ENCODE data around the gene FXYD3. TPM values are rescaled to one million over a fixed set of nuclear protein-coding genes. Genes with fewer than 3 reads are reported as not detected.

FXYD3 gene
- total RNA-seq, 1 experiment from 2014 or later: 17.4 TPM

DNA sequence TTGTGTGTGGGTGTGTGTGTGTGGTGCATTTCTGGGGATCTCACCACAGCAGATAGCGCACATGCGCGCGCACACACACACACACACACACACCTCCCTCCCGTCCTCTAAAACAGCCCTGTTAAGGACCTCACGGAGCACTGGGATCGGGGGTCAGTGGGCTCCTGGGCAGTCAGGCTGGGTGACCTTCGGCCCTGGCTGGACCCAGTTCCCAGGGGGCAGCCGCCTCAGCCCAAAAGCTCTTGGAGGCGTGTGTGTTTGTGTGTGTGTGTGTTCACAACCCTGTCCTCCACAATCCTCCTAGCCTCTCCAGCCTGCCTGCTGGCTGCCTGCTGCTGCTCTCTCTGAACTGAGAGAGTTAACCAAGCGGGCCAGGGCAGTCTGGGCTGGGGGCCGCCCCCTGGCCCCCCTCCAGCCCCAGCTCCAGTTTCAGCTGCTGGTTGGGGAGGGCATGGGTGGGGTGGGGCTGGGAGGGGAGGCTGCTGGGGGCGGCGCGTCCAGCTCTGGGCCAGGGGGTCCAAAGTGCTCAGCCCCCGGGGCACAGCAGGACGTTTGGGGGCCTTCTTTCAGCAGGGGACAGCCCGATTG lies 22.8 kb downstream of the FXYD3 start, which contains the start of gene FXYD1:
Gene FXYD1, plus strand, starts transcription at position 520 of the 588 bp plus-strand sequence. CDS start 1,256 bp downstream, outside the sequence.
- H3K4me2 ChIP-seq (ENCODE audit: low read length): no peak within 1 kb of the TSS
- peaks cover 16 to 22% of the 10 kb centered on the region in 2 experiments for H3K4me1 ChIP-seq (ENCODE audit: control insufficient read depth in 1 of 2, insufficient read depth in 2 of 2, low read length in 2 of 2)
- no peaks in the 10 kb centered on the region for H3K79me2 ChIP-seq (ENCODE audit: insufficient read depth, low read length)
- no peaks in the 10 kb centered on the region for H3K9me2 ChIP-seq (ENCODE audit: insufficient read depth)
- H3K27ac ChIP-seq (ENCODE audit: low read depth, low read length): no peak within 1 kb of the TSS; the same call in 1 of the 2 replicates
- no peaks in the 10 kb centered on the region for H4K20me1 ChIP-seq (ENCODE audit: insufficient read depth)
- intact Hi-C loops (cut with micrococcal nuclease): loop anchor here (10.0 kb wide), 1 partner anchor 164 kb away; no protein-coding TSS in a partner anchor
- H3K4me3 ChIP-seq (replicated peaks in 1 of 2; ENCODE audit: low read depth in 1 of 2, low read length in 2 of 2): no peak within 1 kb of the TSS
- no peaks in the 10 kb centered on the region for H3K9me3 ChIP-seq (ENCODE audit: control insufficient read depth in 1 of 2, insufficient read depth in 1 of 2, low read depth in 1 of 2, low read length in 2 of 2)
- POLR2A ChIA-PET: no interaction called here
- DNase-seq (ENCODE audit: low read depth, low spot score) (no peak), ATAC-seq (no peak)
- RAD21 ChIA-PET (ENCODE audit: low non-redundant PET in 1 of 2, low total read pairs in 2 of 2, uncharacterized antibody in 2 of 2, unreplicated experiment in 2 of 2): no interaction called here
- H3K27me3 ChIP-seq (ENCODE audit: insufficient read depth, low read length): no peaks in the 10 kb centered on the region
- H3K9ac ChIP-seq (ENCODE audit: low read length): no peak within 1 kb of the TSS
- no peaks in the 10 kb centered on the region for H3K36me3 ChIP-seq (ENCODE audit: control insufficient read depth in 1 of 2, insufficient read depth in 2 of 2, low read length in 2 of 2)
- TF ChIP-seq TCF7L2 (IDR thresholded peaks at IDR 0.05; ENCODE audit: borderline replicate concordance, extremely low read depth, insufficient read depth, insufficient read length) (no peak), YY1 (IDR thresholded peaks at IDR 0.05; ENCODE audit: extremely low read depth, insufficient replicate concordance, low read depth, low read length) (no peak), EGR1 (IDR thresholded peaks at IDR 0.05; ENCODE audit: low read depth) (no peak), EZH2phosphoT487 (IDR thresholded peaks at IDR 0.05; ENCODE audit: borderline replicate concordance) (no peak), FOSL1 (IDR thresholded peaks at IDR 0.05; ENCODE audit: low read depth) (no peak), POLR2AphosphoS5 (IDR thresholded peaks at IDR 0.05; ENCODE audit: low read depth, low read length) (no peak), SRF (IDR thresholded peaks at IDR 0.05; ENCODE audit: low read depth) (no peak)
- CTCF ChIA-PET: interaction anchor here (4.1 kb wide), 1 partner anchor 71 kb away, joined by 28 read pairs; no protein-coding TSS in a partner anchor
- no peak within 1 kb of the TSS for H2AFZ ChIP-seq (ENCODE audit: low read depth, low read length, poor library complexity, severe bottlenecking)
- no TSS peak for BruUV-seq (replicated peaks)

DNA sequence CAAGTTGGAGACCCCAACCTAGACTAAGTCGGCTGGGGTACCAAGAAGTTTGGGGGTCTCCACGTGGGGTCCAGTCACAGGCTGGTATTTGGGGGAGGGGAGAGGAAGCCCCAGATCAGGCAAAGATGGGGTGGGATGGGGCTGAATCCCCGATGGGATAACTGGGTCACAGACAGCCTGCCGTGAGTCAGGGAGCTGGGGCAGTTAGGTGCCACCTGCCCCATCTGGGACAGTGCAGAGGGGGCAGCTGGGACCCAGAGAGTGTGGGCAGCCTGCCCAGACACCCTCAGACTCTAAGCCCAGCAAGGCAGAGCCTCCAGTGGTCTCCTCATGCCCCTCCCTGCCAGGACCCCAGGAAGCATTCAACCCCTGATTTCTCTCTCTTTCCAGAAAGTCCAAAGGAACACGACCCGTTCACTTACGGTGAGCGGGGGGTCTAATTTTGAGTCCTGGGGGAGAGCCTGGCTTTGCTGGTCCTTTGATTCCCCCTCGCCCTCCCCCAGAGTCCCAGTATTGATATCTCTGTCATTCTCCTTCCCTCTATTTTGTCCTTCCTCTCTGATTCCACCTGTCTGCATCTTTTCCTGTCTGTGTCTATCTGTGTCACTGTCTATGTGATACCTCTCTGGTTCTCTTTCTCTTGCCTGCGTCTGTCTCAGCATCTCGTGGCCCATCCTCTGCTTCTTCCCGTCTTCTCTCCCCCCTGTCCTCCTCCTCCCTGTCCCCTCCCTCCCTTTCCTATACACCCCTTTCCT lies 24.8 kb downstream of the FXYD3 start:
- RAD21 ChIA-PET (ENCODE audit: low non-redundant PET in 1 of 2, low total read pairs in 2 of 2, uncharacterized antibody in 2 of 2, unreplicated experiment in 2 of 2): interaction anchor here (0.9 to 2.3 kb wide), 4 partner anchors 21 to 74 kb away, joined by 3 to 25 read pairs (median 14); no protein-coding TSS in a partner anchor
- CTCF ChIA-PET: interaction anchor here (0.6 to 2.7 kb wide), 12 partner anchors 15 to 129 kb away, joined by 3 to 46 read pairs (median 6); no protein-coding TSS in a partner anchor
- BruUV-seq (replicated peaks): no TSS peak
- H4K20me1 ChIP-seq (ENCODE audit: insufficient read depth): no peaks in the 10 kb centered on the region
- H3K9me3 ChIP-seq (ENCODE audit: control insufficient read depth in 1 of 2, insufficient read depth in 1 of 2, low read depth in 1 of 2, low read length in 2 of 2): no peaks in the 10 kb centered on the region
- DNase-seq (ENCODE audit: low read depth, low spot score) (no peak), ATAC-seq (no peak)
- no peaks in the 10 kb centered on the region for H3K79me2 ChIP-seq (ENCODE audit: insufficient read depth, low read length)
- H3K4me1 ChIP-seq (ENCODE audit: control insufficient read depth in 1 of 2, insufficient read depth in 2 of 2, low read length in 2 of 2): peaks cover 18 to 33% of the 10 kb centered on the region in 2 experiments
- H2AFZ ChIP-seq (ENCODE audit: low read depth, low read length, poor library complexity, severe bottlenecking): no peak overlapping the region
- H3K9ac ChIP-seq (ENCODE audit: low read length): no peak overlapping the region
- peak overlapping the region; percentile 61 for H3K4me2 ChIP-seq (ENCODE audit: low read length)
- TF ChIP-seq EZH2phosphoT487 (IDR thresholded peaks at IDR 0.05; ENCODE audit: borderline replicate concordance) (no peak), SP1 (IDR thresholded peaks at IDR 0.05; ENCODE audit: low read depth) (no peak), CEBPB (IDR thresholded peaks at IDR 0.05; ENCODE audit: low read depth) (no peak), FOSL1 (IDR thresholded peaks at IDR 0.05; ENCODE audit: low read depth) (no peak), TCF7L2 (IDR thresholded peaks at IDR 0.05; ENCODE audit: borderline replicate concordance, extremely low read depth, insufficient read depth, insufficient read length) (no peak), CBX3 (IDR thresholded peaks at IDR 0.05; ENCODE audit: low read depth) (no peak), ZFX (IDR thresholded peaks at IDR 0.05) (no peak), EZH2 (IDR thresholded peaks at IDR 0.05) (no peak), ZNF274 (IDR thresholded peaks at IDR 0.05; ENCODE audit: low read depth, low read length) (no peak), ELF1 (IDR thresholded peaks at IDR 0.05; ENCODE audit: borderline replicate concordance, low read depth) (no peak), EGR1 (IDR thresholded peaks at IDR 0.05; ENCODE audit: low read depth) (no peak)
- TF ChIP-seq, protein P1, sequence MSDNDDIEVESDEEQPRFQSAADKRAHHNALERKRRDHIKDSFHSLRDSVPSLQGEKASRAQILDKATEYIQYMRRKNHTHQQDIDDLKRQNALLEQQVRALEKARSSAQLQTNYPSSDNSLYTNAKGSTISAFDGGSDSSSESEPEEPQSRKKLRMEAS (IDR thresholded peaks at IDR 0.05): no peak
- H3K4me3 ChIP-seq (replicated peaks in 1 of 2; ENCODE audit: low read depth in 1 of 2, low read length in 2 of 2): no peak overlapping the region
- H3K36me3 ChIP-seq (ENCODE audit: control insufficient read depth in 1 of 2, insufficient read depth in 2 of 2, low read length in 2 of 2): no peaks in the 10 kb centered on the region
- intact Hi-C loops (cut with micrococcal nuclease): no loop called here
- H3K27ac ChIP-seq (ENCODE audit: low read depth, low read length): no peak overlapping the region
- POLR2A ChIA-PET: interaction anchor here (0.8 to 1.6 kb wide), 6 partner anchors 10 to 369 kb away, joined by 3 to 12 read pairs (median 4); no protein-coding TSS in a partner anchor
- H3K9me2 ChIP-seq (ENCODE audit: insufficient read depth): no peaks in the 10 kb centered on the region
- no peaks in the 10 kb centered on the region for H3K27me3 ChIP-seq (ENCODE audit: insufficient read depth, low read length)

Data from HCT116 (cell line).